ENCODE data around the gene SENP2. TPM values are rescaled to one million over a fixed set of nuclear protein-coding genes. Genes with fewer than 3 reads are reported as not detected.
"Not testable (repeated sequence)": the region's sequence is repeated elsewhere in the genome, so short reads cannot be mapped to it uniquely, and the experiment has no call there.

The SENP2 gene
- total RNA-seq, 2 experiments from 2014 or later, result 23.2 to 24.6 TPM

DNA sequence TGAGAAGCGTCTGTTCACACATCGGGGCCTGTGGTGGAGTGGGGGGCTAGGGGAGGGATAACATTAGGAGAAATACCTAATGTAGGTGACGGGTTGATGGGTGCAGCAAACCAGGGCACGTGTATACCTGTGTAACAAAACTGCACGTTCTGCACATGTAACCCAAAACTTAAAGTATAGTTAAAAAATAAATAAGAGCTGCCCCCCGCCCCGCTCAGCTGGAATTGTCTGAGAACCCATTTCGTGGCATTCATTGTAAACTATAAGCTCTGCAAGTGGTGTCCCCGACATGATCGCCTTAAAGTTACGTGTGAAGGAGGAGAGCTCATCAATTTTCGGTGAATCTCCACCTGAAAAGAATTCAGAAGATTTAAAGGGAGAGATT, 26.4 kb upstream of the SENP2 start:
- H3K9me3 Mint-ChIP-seq (ENCODE audit: low read depth), result no peaks in the 10 kb centered on the region
- H3K4me3 Mint-ChIP-seq, result peak overlapping the region; percentile 64
- peaks cover 14% of the 10 kb centered on the region for H3K4me1 Mint-ChIP-seq
- H3K27me3 Mint-ChIP-seq, result peaks cover 2% of the 10 kb centered on the region
- ATAC-seq (no peak), DNase-seq (no peak)
- no peaks in the 10 kb centered on the region for H3K36me3 Mint-ChIP-seq (ENCODE audit: low read depth)
- intact Hi-C loops (cut with DNase I, micrococcal nuclease), result loop anchor here (1.0 to 5.0 kb wide), 4 partner anchors 27 to 205 kb away; partner anchors contain the start of genes SENP2 (in 1 of the 2) and TMEM41A (in 1 of the 2)
- no peak overlapping the region for H3K27ac Mint-ChIP-seq
- POLR2A ChIA-PET, result interaction anchor here (0.8 kb wide), 1 partner anchor 60 kb away, joined by 3 read pairs; the partner anchor contains the start of gene TMEM41A
- CTCF ChIA-PET, result interaction anchor here (0.6 to 3.7 kb wide), 22 partner anchors 12 to 1181 kb away, joined by 3 to 27 read pairs (median 4); partner anchors contain the start of genes MAP3K13 and SENP2

DNA sequence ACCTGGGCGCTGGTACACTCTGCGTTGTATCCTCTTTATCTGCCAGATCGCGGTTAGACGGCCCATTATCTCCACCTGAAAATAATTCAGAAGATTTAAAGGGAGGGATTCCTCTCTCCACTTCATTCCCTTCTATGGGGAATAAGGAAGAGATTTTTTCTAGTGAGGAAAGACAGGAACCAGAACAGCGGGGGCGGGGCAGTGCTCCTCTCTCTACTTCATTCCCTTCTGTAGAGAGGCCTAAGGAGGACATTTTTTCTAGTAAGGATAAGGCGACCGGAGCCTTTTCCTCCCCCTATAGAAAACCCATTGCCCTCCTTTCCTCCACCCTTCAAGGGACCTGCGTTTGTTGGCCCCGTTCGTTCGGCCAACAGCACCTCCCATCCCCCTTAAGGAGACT, 25.4 kb upstream of the SENP2 start:
- Mint-ChIP-seq H3K4me1 (peaks cover 14% of the 10 kb centered on the region), H3K4me3 (no peak overlapping the region), H3K9me3 (ENCODE audit: low read depth) (no peaks in the 10 kb centered on the region), H3K27me3 (peaks cover 2% of the 10 kb centered on the region), H3K27ac (no peak overlapping the region), H3K36me3 (ENCODE audit: low read depth) (no peaks in the 10 kb centered on the region)
- DNase-seq (no peak), ATAC-seq (no peak)
- ChIA-PET POLR2A (no interaction called here), CTCF (interaction anchor here (0.8 to 3.7 kb wide), 4 partner anchors 15 to 256 kb away, joined by 3 to 27 read pairs (median 12); no protein-coding TSS in a partner anchor)
- intact Hi-C loops (cut with DNase I, micrococcal nuclease), result no loop called here

DNA sequence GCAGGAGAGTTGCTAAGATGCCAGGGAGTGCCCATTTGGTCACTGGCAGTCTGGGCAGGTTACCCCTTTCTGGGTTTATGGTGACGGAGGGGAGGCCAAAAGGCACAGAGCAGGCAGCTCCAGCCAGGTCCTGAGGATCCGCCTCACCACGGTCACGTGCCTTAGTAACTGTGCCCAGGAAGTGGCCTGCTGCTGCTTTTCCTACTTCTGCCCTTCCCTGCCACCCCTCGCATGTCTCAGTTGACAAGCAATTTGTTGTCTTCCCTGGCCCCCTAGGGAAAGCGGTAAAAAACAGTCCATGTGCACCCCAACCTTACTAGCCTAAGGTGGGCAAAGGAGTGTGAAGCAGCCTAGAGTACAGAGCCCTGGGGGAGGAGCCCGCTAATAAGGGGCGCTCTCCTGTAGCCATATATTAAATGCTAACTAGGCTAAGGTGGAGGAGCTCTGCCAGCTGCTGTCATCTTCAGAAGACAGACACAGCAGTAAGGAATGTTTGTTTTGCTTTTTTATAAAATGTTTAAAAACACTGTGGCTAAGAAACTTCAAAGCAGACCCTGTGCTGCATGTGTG, 24.6 kb upstream of the SENP2 start:
- peaks cover 2% of the 10 kb centered on the region for H3K27me3 Mint-ChIP-seq
- CTCF ChIA-PET, result interaction anchor here (0.6 to 2.7 kb wide), 4 partner anchors 29 to 1114 kb away, joined by 3 to 18 read pairs (median 3); no protein-coding TSS in a partner anchor
- H3K9me3 Mint-ChIP-seq (ENCODE audit: low read depth), result no peaks in the 10 kb centered on the region
- ATAC-seq (peak; percentile 42), DNase-seq (peak; percentile 20)
- no peaks in the 10 kb centered on the region for H3K36me3 Mint-ChIP-seq (ENCODE audit: low read depth)
- H3K4me1 Mint-ChIP-seq, result peaks cover 14% of the 10 kb centered on the region
- intact Hi-C loops (cut with DNase I, micrococcal nuclease), result no loop called here
- POLR2A ChIA-PET, result interaction anchor here (0.5 to 1.0 kb wide), 2 partner anchors 24 to 63 kb away, joined by 3 read pairs; partner anchors contain the start of genes SENP2 and TMEM41A
- no peak overlapping the region for H3K27ac Mint-ChIP-seq
- no peak overlapping the region for H3K4me3 Mint-ChIP-seq

DNA sequence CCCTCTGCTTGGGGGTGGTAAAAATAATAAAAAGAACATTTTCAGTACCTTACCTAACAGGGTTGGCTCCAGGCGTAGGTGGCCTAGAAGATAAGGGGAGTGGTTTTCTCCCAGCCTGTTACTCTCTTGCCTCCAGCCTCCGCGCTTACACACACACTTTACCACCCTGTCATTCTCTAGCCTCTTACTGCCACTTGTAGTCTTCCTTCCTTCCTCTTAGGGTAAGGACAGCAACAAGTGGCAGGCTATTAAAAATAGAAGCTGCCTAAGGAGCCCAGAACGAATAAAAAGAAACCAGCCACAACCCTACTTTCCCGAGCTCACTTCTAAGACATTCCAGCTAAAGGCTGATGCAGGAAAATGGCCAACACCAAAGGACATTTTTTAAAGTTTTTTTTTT, 24.1 kb upstream of the SENP2 start:
- ATAC-seq (peak; percentile 63), DNase-seq (peak; percentile 24)
- Mint-ChIP-seq H3K4me1 (peaks cover 14% of the 10 kb centered on the region), H3K4me3 (no peak overlapping the region), H3K27ac (no peak overlapping the region), H3K27me3 (peaks cover 2% of the 10 kb centered on the region), H3K36me3 (ENCODE audit: low read depth) (no peaks in the 10 kb centered on the region), H3K9me3 (ENCODE audit: low read depth) (no peaks in the 10 kb centered on the region)
- CTCF ChIA-PET, result interaction anchor here (0.6 kb wide), 1 partner anchor 1115 kb away, joined by 3 read pairs; no protein-coding TSS in a partner anchor
- POLR2A ChIA-PET, result interaction anchor here (0.5 to 1.0 kb wide), 2 partner anchors 24 to 63 kb away, joined by 3 read pairs; partner anchors contain the start of genes SENP2 and TMEM41A
- intact Hi-C loops (cut with DNase I, micrococcal nuclease), result no loop called here

DNA sequence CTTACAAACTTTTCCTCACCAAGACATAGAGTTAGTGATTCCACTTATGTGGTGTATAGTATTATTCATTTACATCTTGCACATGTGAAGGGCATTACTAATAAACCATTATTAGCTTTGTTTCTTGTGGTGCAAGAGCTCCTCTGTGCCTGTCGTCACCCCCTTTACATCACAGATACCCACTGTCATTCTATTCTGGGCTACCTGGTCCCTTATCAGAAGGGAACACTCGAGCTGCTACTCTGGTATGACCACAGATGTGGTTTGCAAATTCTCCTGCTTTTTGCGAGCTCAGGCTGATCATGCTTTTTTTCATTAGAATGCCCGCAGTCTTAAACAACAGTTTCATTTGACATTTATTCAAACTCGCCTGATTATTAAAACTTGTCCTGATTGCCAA, 13.9 kb upstream of the SENP2 start:
- no peaks in the 10 kb centered on the region for H3K27me3 Mint-ChIP-seq
- intact Hi-C loops (cut with DNase I, micrococcal nuclease), result no loop called here
- ATAC-seq (no peak), DNase-seq (no peak)
- H3K27ac Mint-ChIP-seq, result no peak overlapping the region
- peaks cover 6% of the 10 kb centered on the region for H3K4me1 Mint-ChIP-seq
- POLR2A ChIA-PET, result no interaction called here
- H3K36me3 Mint-ChIP-seq (ENCODE audit: low read depth), result no peaks in the 10 kb centered on the region
- H3K9me3 Mint-ChIP-seq (ENCODE audit: low read depth), result peaks cover 13% of the 10 kb centered on the region
- CTCF ChIA-PET, result interaction anchor here (0.9 to 1.3 kb wide), 2 partner anchors 13 to 19 kb away, joined by 5 to 6 read pairs; no protein-coding TSS in a partner anchor
- no peak overlapping the region for H3K4me3 Mint-ChIP-seq

DNA sequence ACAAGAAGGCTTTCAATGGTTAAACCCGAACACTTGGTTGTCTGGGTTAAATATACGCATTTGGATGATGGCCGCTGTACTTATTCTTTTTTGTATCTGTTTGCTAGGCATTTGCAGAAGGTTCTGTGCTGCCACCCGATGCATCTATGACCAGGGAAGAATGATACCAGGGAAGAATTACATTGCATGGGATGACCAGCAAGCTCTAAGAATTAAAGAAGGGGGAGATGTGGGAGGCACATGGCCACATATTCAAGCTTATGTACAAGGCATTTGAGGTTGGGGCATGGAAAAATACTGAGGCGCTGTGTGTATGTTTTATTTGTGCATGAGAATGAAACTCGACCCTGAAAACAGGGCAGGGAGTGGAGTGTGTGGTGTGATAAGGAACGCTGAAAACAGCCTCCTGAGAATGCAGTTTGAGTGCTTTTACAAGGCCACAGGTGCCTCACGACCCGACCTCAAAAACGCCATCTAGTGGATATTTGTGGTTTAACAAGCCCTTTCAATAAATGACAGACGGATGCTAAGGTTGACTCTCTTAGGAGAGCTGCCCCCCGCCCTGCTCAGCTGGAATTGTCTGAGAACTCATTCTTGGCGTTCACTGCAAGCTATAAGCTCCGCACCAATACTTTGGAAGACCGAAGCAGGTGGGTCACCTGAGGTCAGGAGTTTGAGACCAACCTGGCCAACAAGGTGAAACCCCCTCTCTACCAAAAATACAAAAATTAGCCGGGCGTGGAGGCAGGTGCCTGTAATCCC, 10.8 kb upstream of the SENP2 start:
- peak; percentile 57 for DNase-seq
- not testable (repeated sequence) for H3K36me3 Mint-ChIP-seq (ENCODE audit: low read depth); H3K4me1 Mint-ChIP-seq; H3K27ac Mint-ChIP-seq; H3K27me3 Mint-ChIP-seq; H3K4me3 Mint-ChIP-seq
- ATAC-seq, result peak; percentile 86
- intact Hi-C loops (cut with DNase I, micrococcal nuclease), result loop anchor here (5.0 kb wide), 1 partner anchor 223 kb away; no protein-coding TSS in a partner anchor
- ChIA-PET CTCF (interaction anchor here (0.6 to 3.0 kb wide), 13 partner anchors 8 to 217 kb away, joined by 3 to 27 read pairs (median 4); partner anchors contain the start of gene SENP2), POLR2A (interaction anchor here (0.6 kb wide), 1 partner anchor 77 kb away, joined by 5 read pairs; no protein-coding TSS in a partner anchor)
- H3K9me3 Mint-ChIP-seq (ENCODE audit: low read depth), result peaks cover 13% of the 10 kb centered on the region

DNA sequence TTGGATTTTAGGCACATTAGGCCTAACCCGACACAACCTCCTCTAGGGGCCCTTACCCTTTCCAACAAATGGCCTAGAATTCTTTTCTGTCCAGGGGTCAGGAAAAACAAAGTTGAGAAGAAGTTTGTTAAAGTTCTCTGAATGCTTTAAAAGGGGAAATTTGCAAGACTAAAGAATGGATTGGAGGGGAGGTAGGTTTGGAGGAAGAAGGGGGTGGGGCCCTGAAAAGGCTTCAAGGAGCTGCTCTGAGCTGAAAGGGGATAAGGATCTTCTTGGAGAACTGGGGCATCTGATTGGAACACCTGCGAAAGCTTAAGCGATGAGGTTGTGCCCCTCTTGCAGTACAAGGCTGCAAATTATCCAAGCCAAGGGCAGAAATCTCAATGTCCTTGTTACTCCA, 3.9 kb upstream of the SENP2 start:
- ATAC-seq, result no peak
- no peaks in the 10 kb centered on the region for H3K27me3 Mint-ChIP-seq

DNA sequence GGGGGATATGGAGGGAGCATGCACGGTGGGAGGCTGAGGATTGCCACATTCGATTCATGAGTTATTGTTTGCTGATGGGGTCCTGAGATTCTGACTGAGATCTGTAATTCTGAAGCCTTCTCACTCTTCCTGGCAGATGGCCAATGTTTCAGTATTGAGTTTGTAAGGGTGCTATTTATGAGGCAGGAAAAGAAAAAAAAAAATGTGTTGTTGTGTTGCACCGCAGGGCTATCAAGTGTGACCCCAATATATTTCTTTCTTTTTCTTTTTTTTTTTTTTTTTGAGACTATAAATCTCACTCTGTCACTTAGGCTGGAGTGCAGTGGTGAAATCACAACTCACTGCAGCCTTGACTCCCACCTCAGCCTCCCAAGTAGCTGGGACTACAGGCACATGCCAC, 3.2 kb upstream of the SENP2 start:
- Mint-ChIP-seq H3K4me1 (peaks cover 15% of the 10 kb centered on the region), H3K9me3 (ENCODE audit: low read depth) (no peaks in the 10 kb centered on the region), H3K36me3 (ENCODE audit: low read depth) (no peaks in the 10 kb centered on the region), H3K4me3 (no peak overlapping the region), H3K27ac (no peak overlapping the region), H3K27me3 (no peaks in the 10 kb centered on the region)
- ChIA-PET POLR2A (no interaction called here), CTCF (interaction anchor here (1.2 to 1.9 kb wide), 2 partner anchors 8 to 24 kb away, joined by 4 to 8 read pairs; no protein-coding TSS in a partner anchor)
- ATAC-seq, result no peak
- DNase-seq, result no peak
- intact Hi-C loops (cut with DNase I, micrococcal nuclease), result no loop called here

More for the DNA sequence above, 3.9 kb upstream of the SENP2 start:
- Mint-ChIP-seq H3K4me3 (no peak overlapping the region), H3K9me3 (ENCODE audit: low read depth) (no peaks in the 10 kb centered on the region), H3K27ac (no peak overlapping the region), H3K36me3 (ENCODE audit: low read depth) (no peaks in the 10 kb centered on the region), H3K4me1 (peaks cover 15% of the 10 kb centered on the region)
- intact Hi-C loops (cut with DNase I, micrococcal nuclease), result no loop called here
- DNase-seq, result no peak
- ChIA-PET POLR2A (no interaction called here), CTCF (no interaction called here)

DNA sequence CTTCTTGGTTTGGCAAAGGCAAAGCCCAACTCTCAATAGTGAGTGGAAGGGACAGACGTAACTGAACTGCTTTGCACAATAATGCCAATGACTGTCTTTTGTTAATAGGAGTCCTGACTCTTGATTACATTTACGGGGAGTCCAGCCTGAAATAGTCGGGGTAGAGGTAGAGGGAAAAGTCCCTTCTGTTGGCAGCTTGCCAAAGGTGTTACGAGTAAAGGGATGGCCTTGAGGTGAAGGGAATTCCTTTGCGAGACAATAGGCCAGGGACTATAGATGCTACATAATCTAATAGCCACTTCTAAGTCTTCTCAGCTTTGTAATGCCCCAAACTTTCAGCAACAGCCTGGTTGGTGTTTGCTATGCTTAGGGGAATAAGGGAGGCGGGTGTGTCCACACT, 2.2 kb upstream of the SENP2 start:
- intact Hi-C loops (cut with DNase I, micrococcal nuclease), result no loop called here
- no peak overlapping the region for H3K4me3 Mint-ChIP-seq
- no peaks in the 10 kb centered on the region for H3K9me3 Mint-ChIP-seq (ENCODE audit: low read depth)
- POLR2A ChIA-PET, result no interaction called here
- H3K4me1 Mint-ChIP-seq, result peaks cover 22% of the 10 kb centered on the region
- H3K36me3 Mint-ChIP-seq (ENCODE audit: low read depth), result no peaks in the 10 kb centered on the region
- no peaks in the 10 kb centered on the region for H3K27me3 Mint-ChIP-seq
- CTCF ChIA-PET, result interaction anchor here (1.9 kb wide), 1 partner anchor 9 kb away, joined by 8 read pairs; no protein-coding TSS in a partner anchor
- no peak overlapping the region for H3K27ac Mint-ChIP-seq
- DNase-seq (no peak), ATAC-seq (no peak)

DNA sequence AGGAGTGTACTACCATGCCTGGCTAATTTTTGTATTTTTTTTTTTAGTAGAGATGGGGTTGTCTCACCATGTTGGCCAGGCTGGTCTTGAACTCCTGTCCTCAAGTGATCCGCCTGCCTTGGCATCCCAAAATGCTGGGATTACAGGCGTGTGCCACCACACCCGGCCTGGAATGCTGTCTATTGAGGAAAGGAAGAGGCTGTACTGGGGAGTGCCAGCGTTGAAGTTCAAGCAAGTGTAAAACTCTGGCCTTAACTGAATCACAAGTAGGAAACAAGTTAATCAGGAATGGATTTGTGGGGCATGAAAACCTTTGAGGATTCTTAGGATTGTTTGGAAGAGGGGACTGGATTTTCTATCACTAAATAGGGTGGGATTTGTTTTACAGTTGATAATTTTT, 1.4 kb upstream of the SENP2 start:
- H3K36me3 Mint-ChIP-seq (ENCODE audit: low read depth), result no peaks in the 10 kb centered on the region
- H3K27ac Mint-ChIP-seq, result no peak overlapping the region
- ATAC-seq (no peak), DNase-seq (no peak)
- CTCF ChIA-PET, result interaction anchor here (1.9 kb wide), 1 partner anchor 10 kb away, joined by 8 read pairs; no protein-coding TSS in a partner anchor
- peaks cover 26% of the 10 kb centered on the region for H3K4me1 Mint-ChIP-seq
- intact Hi-C loops (cut with DNase I, micrococcal nuclease), result loop anchor here in 1 of 2 experiments (5.0 kb wide), 1 partner anchor 1397 kb away; the partner anchor contains the start of gene ABCF3
- POLR2A ChIA-PET, result no interaction called here
- H3K9me3 Mint-ChIP-seq (ENCODE audit: low read depth), result no peaks in the 10 kb centered on the region
- H3K27me3 Mint-ChIP-seq, result no peaks in the 10 kb centered on the region
- peak overlapping the region; percentile 12 for H3K4me3 Mint-ChIP-seq

DNA sequence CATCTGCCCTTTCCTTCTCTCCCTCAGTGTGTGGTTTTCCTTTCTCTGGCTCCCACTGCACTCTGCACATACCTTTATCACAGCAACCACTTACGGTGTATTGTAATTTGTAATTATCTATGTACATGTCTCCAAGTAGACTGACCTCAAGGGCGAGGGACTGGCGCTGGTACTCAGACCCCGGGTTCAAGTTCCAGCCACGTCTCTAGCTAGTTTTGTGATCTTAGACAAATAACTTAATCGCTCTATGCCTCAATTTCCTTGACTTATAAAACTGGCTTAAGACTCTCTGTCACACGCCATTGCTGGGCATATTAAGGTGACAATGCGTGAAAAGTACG, 607 bp upstream of the SENP2 start:
- CTCF ChIA-PET, result interaction anchor here (1.9 to 2.1 kb wide), 2 partner anchors 10 to 26 kb away, joined by 14 read pairs; no protein-coding TSS in a partner anchor
- ATAC-seq (no peak), DNase-seq (no peak)
- intact Hi-C loops (cut with DNase I, micrococcal nuclease), result loop anchor here in 1 of 2 experiments (5.0 kb wide), 1 partner anchor 1398 kb away; the partner anchor contains the start of gene ABCF3
- peak overlapping the region; percentile 93 for H3K27ac Mint-ChIP-seq
- no peaks in the 10 kb centered on the region for H3K9me3 Mint-ChIP-seq (ENCODE audit: low read depth)
- H3K27me3 Mint-ChIP-seq, result no peaks in the 10 kb centered on the region
- H3K4me1 Mint-ChIP-seq, result peaks cover 26% of the 10 kb centered on the region
- H3K36me3 Mint-ChIP-seq (ENCODE audit: low read depth), result no peaks in the 10 kb centered on the region
- peak overlapping the region; percentile 87 for H3K4me3 Mint-ChIP-seq
- POLR2A ChIA-PET, result interaction anchor here (0.5 to 1.9 kb wide), 7 partner anchors 10 to 673 kb away, joined by 3 to 9 read pairs (median 3); partner anchors contain the start of gene TMEM41A
